UCSD-AML1 (cell line): ENCODE measurements around the gene FOCAD.
"Not testable (repeated sequence)": the region's sequence is repeated elsewhere in the genome, so short reads cannot be mapped to it uniquely, and the experiment has no call there.

Experiments
- DNase-seq: peaks from one replicate; lab custom pipeline; 2025; ENCODE audit not compliant: unreplicated experiment; lab: John Stamatoyannopoulos, UW

The FOCAD gene

GRCh38 chr9:20684035-20684874 lies at the start of gene FOCAD:
Gene FOCAD, plus strand, starts transcription at chr9:20684259. Its CDS starts 31,095 bp downstream, at chr9:20715354.
- DNase-seq, result peak; percentile 98

- no peak for DNase-seq
Observed at GRCh38 chr9:20634895-20635294, 49.2 kb upstream of the FOCAD start.

- DNase-seq, result no peak
Observed at GRCh38 chr9:20636888-20637440, 47.1 kb upstream of the FOCAD start.

GRCh38 chr9:20640331-20641187 lies 43.5 kb upstream of the FOCAD start:
- no peak for DNase-seq

- DNase-seq, result no peak
Observed at GRCh38 chr9:20642045-20642444, 42.0 kb upstream of the FOCAD start.

- no peak for DNase-seq
Observed at GRCh38 chr9:20643660-20644059, 40.4 kb upstream of the FOCAD start.

GRCh38 chr9:20646656-20647055 lies 37.4 kb upstream of the FOCAD start:
- DNase-seq, result no peak

GRCh38 chr9:20649381-20649780 lies 34.7 kb upstream of the FOCAD start:
- DNase-seq, result no peak

GRCh38 chr9:20650313-20650712 lies 33.7 kb upstream of the FOCAD start:
- DNase-seq, result no peak

GRCh38 chr9:20650750-20651299 lies 33.2 kb upstream of the FOCAD start:
- DNase-seq, result no peak

GRCh38 chr9:20651939-20652338 lies 32.1 kb upstream of the FOCAD start:
- no peak for DNase-seq

GRCh38 chr9:20658246-20658667 lies 25.8 kb upstream of the FOCAD start:
- not testable (repeated sequence) for DNase-seq

- no peak for DNase-seq
Observed at GRCh38 chr9:20658677-20659473, 25.2 kb upstream of the FOCAD start.

- DNase-seq, result no peak
Observed at GRCh38 chr9:20659474-20659967, 24.5 kb upstream of the FOCAD start.

- DNase-seq, result no peak
Observed at GRCh38 chr9:20662156-20662555, 21.9 kb upstream of the FOCAD start.

GRCh38 chr9:20663133-20663532 lies 20.9 kb upstream of the FOCAD start:
- DNase-seq, result no peak

- no peak for DNase-seq
Observed at GRCh38 chr9:20664501-20664900, 19.6 kb upstream of the FOCAD start.

- no peak for DNase-seq
Observed at GRCh38 chr9:20670395-20670794, 13.7 kb upstream of the FOCAD start.

GRCh38 chr9:20671635-20672034 lies 12.4 kb upstream of the FOCAD start:
- DNase-seq, result no peak

- not testable (repeated sequence) for DNase-seq
Observed at GRCh38 chr9:20673537-20673936, 10.5 kb upstream of the FOCAD start.
